Activated CD4-positive, alpha-beta T cell treated with anti-CD3 and anti-CD28 coated beads, Interleukin-2, amount 50 U/mL, for 1 hour (primary cell): ENCODE results near the gene RGL4.
"Not testable (repeated sequence)": the region's sequence is repeated elsewhere in the genome, so short reads cannot be mapped to it uniquely, and the experiment has no call there.

Experiments
- DNase-seq: peaks from one replicate; pipeline ENCODE4 v3.0.0-alpha.2; 2020

RGL4 gene

GRCh38 chr22:23690713-23691112 lies at the start of gene RGL4:
Gene RGL4 (plus strand): TSS chr22:23691013. CDS start chr22:23692031, 1,018 bp downstream.
- no peak for DNase-seq

GRCh38 chr22:23646526-23646925 lies 44.3 kb upstream of the RGL4 start:
- DNase-seq: not testable (repeated sequence)

GRCh38 chr22:23649071-23649501 lies 41.7 kb upstream of the RGL4 start:
- DNase-seq: no peak

- no peak for DNase-seq
Observed at GRCh38 chr22:23651676-23652075, 39.1 kb upstream of the RGL4 start.

- DNase-seq: no peak
Observed at GRCh38 chr22:23652286-23652685, 38.5 kb upstream of the RGL4 start.

GRCh38 chr22:23652711-23653110 lies 38.1 kb upstream of the RGL4 start:
- no peak for DNase-seq

GRCh38 chr22:23655891-23656475 lies 34.8 kb upstream of the RGL4 start:
- no peak for DNase-seq

- no peak for DNase-seq
Observed at GRCh38 chr22:23657727-23658126, 33.1 kb upstream of the RGL4 start.

GRCh38 chr22:23660381-23660780 lies 30.4 kb upstream of the RGL4 start:
- DNase-seq: not testable (repeated sequence)

- DNase-seq: no peak
Observed at GRCh38 chr22:23670378-23671295, 20.2 kb upstream of the RGL4 start.

GRCh38 chr22:23671387-23671786 lies 19.4 kb upstream of the RGL4 start:
- not testable (repeated sequence) for DNase-seq

GRCh38 chr22:23672307-23673049 lies 18.3 kb upstream of the RGL4 start:
- DNase-seq: not testable (repeated sequence)

- no peak for DNase-seq
Observed at GRCh38 chr22:23673050-23673620, 17.7 kb upstream of the RGL4 start.

- DNase-seq: no peak
Observed at GRCh38 chr22:23673826-23674690, 16.8 kb upstream of the RGL4 start.

GRCh38 chr22:23674886-23675501 lies 15.8 kb upstream of the RGL4 start:
- DNase-seq: not testable (repeated sequence)

- DNase-seq: no peak
Observed at GRCh38 chr22:23675502-23676415, 15.1 kb upstream of the RGL4 start.

GRCh38 chr22:23676841-23677700 lies 13.7 kb upstream of the RGL4 start:
- DNase-seq: not testable (repeated sequence)

- DNase-seq: no peak
Observed at GRCh38 chr22:23677701-23677995, 13.2 kb upstream of the RGL4 start.

GRCh38 chr22:23678133-23678532 lies 12.7 kb upstream of the RGL4 start:
- DNase-seq: no peak
